B cell (primary cell): Measurements from ENCODE around the gene DUSP5. TPM values are rescaled to one million over a fixed set of nuclear protein-coding genes. Genes with fewer than 3 reads are reported as not detected.
"Not testable (repeated sequence)": the region's sequence is repeated elsewhere in the genome, so short reads cannot be mapped to it uniquely, and the experiment has no call there.

ENCODE experiments used
- ATAC-seq: fragments of 200-7000 bp; cut with Tn5 transposase; one replicate; pipeline ENCODE4 v1.10.0; 2021; ENCODE audit warnings: low read depth, mild to moderate bottlenecking, moderate number of reproducible peaks, moderate library complexity
- CTCF ChIA-PET: fragments of 350-600 bp; sonication (Branson Sonifier 250); formaldehyde crosslinking; loops from one replicate; lab custom pipeline; 2021; ENCODE audit warnings: antibody characterized with exemption, inconsistent platforms; lab: Charles Lee
- POLR2A ChIA-PET: fragments of 350-600 bp; sonication (Branson Sonifier 250); formaldehyde crosslinking; loops from one replicate; lab custom pipeline; 2021; ENCODE audit warnings: antibody characterized with exemption; lab: Charles Lee
- DNase-seq: peaks from one replicate; pipeline ENCODE4 v3.0.0; 2013
- H2AFZ ChIP-seq: 2 replicates; pipeline ENCODE4 v1.6.1; 2012; ENCODE audit warnings: mild to moderate bottlenecking, low read depth, low read length; ENCODE audit not compliant: insufficient read depth, poor library complexity, severe bottlenecking
- H3K27ac ChIP-seq, 2 donors: 1 replicate in 1 of 2; 2 replicates in 1 of 2; pipeline ENCODE4 v1.5.1; 2012 to 2013; ENCODE audit warnings: low read length in 2 of 2, mild to moderate bottlenecking in 2 of 2, moderate library complexity in 1 of 2
- H3K27me3 ChIP-seq, 4 experiments: fragments of 200-600 bp in 1 of 4; sonication (generic) in 1 of 4; replicated peaks in 1 of 4; 1 replicate in 2 of 4; 2 replicates in 2 of 4; pipeline versions ENCODE4 v1.6.1 to v1.7.0; 2013 to 2016; ENCODE audit warnings: low read length in 3 of 4, mild to moderate bottlenecking in 2 of 4, mixed read lengths in 1 of 4, moderate library complexity in 1 of 4; ENCODE audit not compliant: insufficient read depth in 4 of 4, control insufficient read depth in 3 of 4; ENCODE audit errors: control extremely low read depth in 1 of 4
- H3K36me3 ChIP-seq, 2 experiments: replicated peaks in 1 of 2; 1 replicate in 1 of 2; 2 replicates in 1 of 2; pipeline versions ENCODE4 v1.6.1 to v1.7.1; 2013; ENCODE audit warnings: low read length in 1 of 2; ENCODE audit not compliant: insufficient read depth in 2 of 2, control insufficient read depth in 1 of 2; ENCODE audit errors: control extremely low read depth in 1 of 2, extremely low read depth in 1 of 2
- H3K4me1 ChIP-seq, 2 donors: fragments of 200-600 bp in 1 of 2; sonication (generic) in 1 of 2; 1 replicate in 1 of 2; 2 replicates in 1 of 2; pipeline versions ENCODE4 v1.5.1 to v1.6.1; 2013 to 2017; ENCODE audit warnings: low read length in 2 of 2; ENCODE audit not compliant: control insufficient read depth in 2 of 2, insufficient read depth in 2 of 2
- H3K4me2 ChIP-seq: replicated peaks from 2 replicates; pipeline ENCODE3; 2012; ENCODE audit warnings: mild to moderate bottlenecking, low read depth, low read length; ENCODE audit not compliant: poor library complexity, severe bottlenecking
- H3K4me3 ChIP-seq, 5 experiments: fragments of 200-600 bp in 1 of 5; sonication (generic) in 1 of 5; 1 replicate in 3 of 5; 2 replicates in 2 of 5; pipeline versions ENCODE4 v1.5.1 to v1.7.0; 2011 to 2016; ENCODE audit warnings: low read length in 4 of 5, mild to moderate bottlenecking in 4 of 5, low read depth in 2 of 5, control low read depth in 1 of 5, moderate library complexity in 1 of 5; ENCODE audit not compliant: insufficient read depth in 1 of 5; ENCODE audit errors: control extremely low read depth in 1 of 5, extremely low read depth in 1 of 5
- H3K79me2 ChIP-seq: fragments of 200-600 bp; sonication (generic); one replicate; pipeline ENCODE4 v1.6.0; 2016; ENCODE audit warnings: low read length; ENCODE audit not compliant: control insufficient read depth, insufficient read depth
- H3K9ac ChIP-seq: fragments of 200-600 bp; sonication (generic); 2 replicates; pipeline ENCODE4 v1.6.1; 2017; ENCODE audit warnings: mild to moderate bottlenecking, low read length, moderate library complexity
- H3K9me3 ChIP-seq, 3 donors: one replicate each; pipeline versions ENCODE4 v1.6.1 to v1.7.1; 2013; ENCODE audit warnings: low read length in 2 of 3; ENCODE audit not compliant: control insufficient read depth in 2 of 3, insufficient read depth in 1 of 3; ENCODE audit errors: control extremely low read depth in 1 of 3
- H4K20me1 ChIP-seq: 2 replicates; pipeline ENCODE4 v1.6.0; 2012; ENCODE audit warnings: mild to moderate bottlenecking, low read length; ENCODE audit not compliant: insufficient read depth, control insufficient read depth, poor library complexity, severe bottlenecking
- H3K27ac Mint-ChIP-seq: one replicate; pipeline ENCODE4 v1.8.0; 2021; ENCODE audit warnings: mixed read lengths
- H3K27me3 Mint-ChIP-seq: one replicate; pipeline ENCODE4 v1.8.0; 2021; ENCODE audit warnings: mixed read lengths
- H3K4me1 Mint-ChIP-seq: one replicate; pipeline ENCODE4 v1.8.0; 2021; ENCODE audit warnings: mixed read lengths
- H3K4me3 Mint-ChIP-seq: one replicate; pipeline ENCODE4 v1.8.0; 2021; ENCODE audit warnings: mixed read lengths
- H3K9me3 Mint-ChIP-seq: one replicate; pipeline ENCODE4 v1.8.0; 2022; ENCODE audit warnings: mixed read lengths; ENCODE audit not compliant: insufficient read depth
- CTCF ChIP-seq: fragments of 200-600 bp; IDR thresholded peaks from one replicate; pipeline ENCODE4 v1.8.0; 2022; ENCODE audit warnings: antibody characterized with exemption, mild to moderate bottlenecking
- EZH2 ChIP-seq: IDR thresholded peaks from 2 replicates; pipeline ENCODE4 v1.6.1; 2012; ENCODE audit warnings: borderline replicate concordance, low read depth, mild to moderate bottlenecking, moderate library complexity, low read length; ENCODE audit not compliant: insufficient read depth, poor library complexity, severe bottlenecking
- WGBS: methylation state at CpG from one replicate; pipeline ENCODE4 v1.1.5; 2013; ENCODE audit warnings: missing lambda C conversion rate; ENCODE audit not compliant: insufficient coverage; 5-methylcytosine and 5-hydroxymethylcytosine counted together
- intact Hi-C: fragments of 100-400 bp; cut with micrococcal nuclease; formaldehyde crosslinking; loops from one replicate; pipeline ENCODE4 v1.10.0; 2022
- polyA plus RNA-seq: library from polyadenylated mRNA; depleted of rRNA; stranded (reverse); fragments of >200 nt; gene quantifications from 2 replicates; pipeline ENCODE4 v1.2.3, GENCODE V29; 2012
- total RNA-seq, 2 donors: library from RNA; stranded (reverse); fragments of 120-200 nt in 1 of 2; gene quantifications; 1 replicate in 1 of 2; 2 replicates in 1 of 2; pipeline versions ENCODE4 v1.2.3 to v1.2.4, GENCODE V29; 2013 to 2022

Gene DUSP5
- total and polyA plus RNA-seq, 2 donors (not counting 1 experiment from before 2014, with no cell fraction given) = 10.0 to 71.0 TPM

GRCh38 chr10:110528224-110528996, 30.7 kb downstream of the DUSP5 start:
- Histone ChIP-seq H4K20me1 (no peaks in the 10 kb centered on the region), H3K4me2 (peak overlapping the region; percentile 14), H3K4me1 (peaks cover 15 to 22% of the 10 kb centered on the region in 2 donors), H3K27ac (no peak overlapping the region), H3K27me3 (peaks cover 0 to 12% (median 4%) of the 10 kb centered on the region in 4 experiments), H3K4me3 (no peak overlapping the region), H3K79me2 (no peaks in the 10 kb centered on the region), H3K9ac (no peak overlapping the region), H3K9me3 (no peaks in the 10 kb centered on the region), H3K36me3 (no peaks in the 10 kb centered on the region), H2AFZ (no peak overlapping the region)
- H3K4me1 Mint-ChIP-seq = peaks cover 20% of the 10 kb centered on the region
- H3K27me3 Mint-ChIP-seq = peaks cover 4% of the 10 kb centered on the region
- POLR2A ChIA-PET = no interaction called here
- no peak overlapping the region for H3K27ac Mint-ChIP-seq
- peak overlapping the region; percentile 36 for H3K4me3 Mint-ChIP-seq
- TF ChIP-seq CTCF (no peak), EZH2 (no peak)
- WGBS = 73% methylated on average over 3 of the region's 5 CpGs
- no peak for ATAC-seq
- DNase-seq = no peak
- H3K9me3 Mint-ChIP-seq = no peaks in the 10 kb centered on the region
- intact Hi-C loops = no loop called here
- CTCF ChIA-PET = interaction anchor here (0.6 kb wide), 1 partner anchor 79 kb away, joined by 3 read pairs; no protein-coding TSS in a partner anchor

- peak; percentile 49 for ATAC-seq
- H3K27me3 ChIP-seq = peaks cover 0 to 12% (median 4%) of the 10 kb centered on the region in 4 experiments
Measured at GRCh38 chr10:110528997-110529524, 31.4 kb downstream of the DUSP5 start.

More at GRCh38 chr10:110528997-110529524, 31.4 kb downstream of the DUSP5 start:
- H3K9me3 ChIP-seq, H3K27ac Mint-ChIP-seq, H3K27ac ChIP-seq, H4K20me1 ChIP-seq, H3K79me2 ChIP-seq, H3K36me3 ChIP-seq, H3K4me3 ChIP-seq, H3K27me3 Mint-ChIP-seq, H3K9ac ChIP-seq, DNase-seq, intact Hi-C loops, H3K9me3 Mint-ChIP-seq, H2AFZ ChIP-seq, POLR2A ChIA-PET: not testable (repeated sequence)
- WGBS = 94% methylated on average over 7 of the region's 8 CpGs
- Histone ChIP-seq H3K4me2 (peak overlapping the region; percentile 14), H3K4me1 (peaks cover 15 to 22% of the 10 kb centered on the region in 2 donors)
- Mint-ChIP-seq H3K4me3 (peak overlapping the region; percentile 36), H3K4me1 (peaks cover 20% of the 10 kb centered on the region)
- CTCF ChIA-PET = interaction anchor here (0.6 to 0.7 kb wide), 2 partner anchors 18 to 78 kb away, joined by 3 to 4 read pairs; no protein-coding TSS in a partner anchor
